ENCODE results near the gene ABHD17A. TPM values are rescaled to one million over a fixed set of nuclear protein-coding genes. Genes with fewer than 3 reads are reported as not detected.

ABHD17A gene
- total and polyA plus RNA-seq, 2 donors (not counting 1 experiment from before 2014, with no cell fraction given) = 23.0 to 74.5 TPM

- Histone ChIP-seq H3K36me3 (ENCODE audit: control insufficient read depth, insufficient read depth, low read length) (peaks cover 32% of the 10 kb centered on the region), H3K27ac (ENCODE audit: insufficient read depth, low read length) (no peak overlapping the region), H4K20me1 (ENCODE audit: control insufficient read depth, extremely low read depth, insufficient read depth, low read length) (no peaks in the 10 kb centered on the region), H3K9me3 (ENCODE audit: control insufficient read depth, insufficient read depth, low read depth, low read length) (no peaks in the 10 kb centered on the region), H3K27me3 (ENCODE audit: control insufficient read depth, insufficient read depth, low read length) (no peaks in the 10 kb centered on the region), H2AFZ (ENCODE audit: low read length) (no peak overlapping the region), H3K4me1 (ENCODE audit: control insufficient read depth, extremely low read depth, insufficient read depth, low read length) (no peaks in the 10 kb centered on the region), H3K79me2 (ENCODE audit: control insufficient read depth, insufficient read depth, low read length) (no peaks in the 10 kb centered on the region), H3K4me3 (replicated peaks in 1 of 4; ENCODE audit: control extremely low read depth in 1 of 4, insufficient read depth in 1 of 4, low read depth in 3 of 4, low read length in 4 of 4) (no peak overlapping the region), H3K9ac (ENCODE audit: insufficient read depth, low read length) (no peak overlapping the region), H3K4me2 (ENCODE audit: extremely low read depth, insufficient read depth, low read length) (no peak overlapping the region)
- DNase-seq (ENCODE audit: low read depth in 2 of 2) = no peak
- no peak for TF ChIP-seq CTCF (conservative IDR thresholded peaks at IDR 0.05 in 1 of 2, IDR thresholded peaks at IDR 0.05 in 1 of 2; ENCODE audit: low read depth in 1 of 2, low read length in 2 of 2)
- no peak for TF ChIP-seq EZH2 (IDR thresholded peaks at IDR 0.05; ENCODE audit: low read length, missing control alignments)
These were observed 37.5 kb upstream of the ABHD17A start for GRCh38 chr19:1922803-1923202.

- no peak overlapping the region for H3K27ac ChIP-seq (ENCODE audit: insufficient read depth, low read length)
- no peak overlapping the region for H3K4me3 ChIP-seq (replicated peaks in 1 of 4; ENCODE audit: control extremely low read depth in 1 of 4, insufficient read depth in 1 of 4, low read depth in 3 of 4, low read length in 4 of 4)
- H3K27me3 ChIP-seq (ENCODE audit: control insufficient read depth, insufficient read depth, low read length) = no peaks in the 10 kb centered on the region
- H3K9me3 ChIP-seq (ENCODE audit: control insufficient read depth, insufficient read depth, low read depth, low read length) = no peaks in the 10 kb centered on the region
- no peak overlapping the region for H3K4me2 ChIP-seq (ENCODE audit: extremely low read depth, insufficient read depth, low read length)
- no peaks in the 10 kb centered on the region for H3K79me2 ChIP-seq (ENCODE audit: control insufficient read depth, insufficient read depth, low read length)
- peaks cover 34% of the 10 kb centered on the region for H3K36me3 ChIP-seq (ENCODE audit: control insufficient read depth, insufficient read depth, low read length)
- no peak overlapping the region for H2AFZ ChIP-seq (ENCODE audit: low read length)
- H3K9ac ChIP-seq (ENCODE audit: insufficient read depth, low read length) = no peak overlapping the region
- H4K20me1 ChIP-seq (ENCODE audit: control insufficient read depth, extremely low read depth, insufficient read depth, low read length) = no peaks in the 10 kb centered on the region
- no peaks in the 10 kb centered on the region for H3K4me1 ChIP-seq (ENCODE audit: control insufficient read depth, extremely low read depth, insufficient read depth, low read length)
- TF ChIP-seq CTCF (conservative IDR thresholded peaks at IDR 0.05 in 1 of 2, IDR thresholded peaks at IDR 0.05 in 1 of 2; ENCODE audit: low read depth in 1 of 2, low read length in 2 of 2) = no peak
- no peak for TF ChIP-seq EZH2 (IDR thresholded peaks at IDR 0.05; ENCODE audit: low read length, missing control alignments)
- no peak for DNase-seq (ENCODE audit: low read depth in 2 of 2)
These were observed 36.5 kb upstream of the ABHD17A start for GRCh38 chr19:1921825-1922224.

GRCh38 chr19:1921326-1921725 is 36.0 kb upstream of the ABHD17A start:
- DNase-seq (ENCODE audit: low read depth in 2 of 2) = no peak
- Histone ChIP-seq H3K27me3 (ENCODE audit: control insufficient read depth, insufficient read depth, low read length) (no peaks in the 10 kb centered on the region), H3K9ac (ENCODE audit: insufficient read depth, low read length) (no peak overlapping the region), H4K20me1 (ENCODE audit: control insufficient read depth, extremely low read depth, insufficient read depth, low read length) (no peaks in the 10 kb centered on the region), H3K4me2 (ENCODE audit: extremely low read depth, insufficient read depth, low read length) (no peak overlapping the region), H2AFZ (ENCODE audit: low read length) (no peak overlapping the region), H3K4me3 (replicated peaks in 1 of 4; ENCODE audit: control extremely low read depth in 1 of 4, insufficient read depth in 1 of 4, low read depth in 3 of 4, low read length in 4 of 4) (no peak overlapping the region), H3K79me2 (ENCODE audit: control insufficient read depth, insufficient read depth, low read length) (no peaks in the 10 kb centered on the region), H3K9me3 (ENCODE audit: control insufficient read depth, insufficient read depth, low read depth, low read length) (no peaks in the 10 kb centered on the region), H3K36me3 (ENCODE audit: control insufficient read depth, insufficient read depth, low read length) (peaks cover 34% of the 10 kb centered on the region), H3K27ac (ENCODE audit: insufficient read depth, low read length) (no peak overlapping the region), H3K4me1 (ENCODE audit: control insufficient read depth, extremely low read depth, insufficient read depth, low read length) (no peaks in the 10 kb centered on the region)
- no peak for TF ChIP-seq EZH2 (IDR thresholded peaks at IDR 0.05; ENCODE audit: low read length, missing control alignments)
- no peak for TF ChIP-seq CTCF (conservative IDR thresholded peaks at IDR 0.05 in 1 of 2, IDR thresholded peaks at IDR 0.05 in 1 of 2; ENCODE audit: low read depth in 1 of 2, low read length in 2 of 2)
